HepG2 (cell line): ENCODE data around the gene SHFL. TPM values are rescaled to one million over a fixed set of nuclear protein-coding genes. Genes with fewer than 3 reads are reported as not detected.
A peak's percentile ranks its signal among the peaks of the same experiment; 100 is the strongest.

Experiments used
- EEA1 ChIP-seq: sonication (generic); formaldehyde crosslinking; IDR thresholded peaks from 2 replicates; pipeline ENCODE4 v1.5.1; 2020; ENCODE audit warnings: mild to moderate bottlenecking, missing genetic modification reagents, borderline replicate concordance
- HOXD1 ChIP-seq: sonication (generic); formaldehyde crosslinking; IDR thresholded peaks from 2 replicates; pipeline ENCODE4 v1.5.0; 2020; ENCODE audit warnings: missing genetic modification reagents
- U2AF1 ChIP-seq: fragments of 200-400 bp; formaldehyde crosslinking; optimal IDR thresholded peaks from 2 replicates; pipeline ENCODE3; 2017; ENCODE audit warnings: mild to moderate bottlenecking, low read depth, low read length
- XRCC5 ChIP-seq: fragments of 200-400 bp; formaldehyde crosslinking; optimal IDR thresholded peaks from 2 replicates; pipeline ENCODE3; 2017; ENCODE audit warnings: mild to moderate bottlenecking, low read length
- ZNF816 ChIP-seq: sonication (generic); formaldehyde crosslinking; IDR thresholded peaks from 2 replicates; pipeline ENCODE4 v1.8.0; 2022; ENCODE audit warnings: missing genetic modification reagents, mild to moderate bottlenecking, borderline replicate concordance
- ZNF879 ChIP-seq: sonication (generic); formaldehyde crosslinking; IDR thresholded peaks from 2 replicates; pipeline ENCODE4 v1.8.1; 2023; ENCODE audit warnings: missing genetic modification reagents
- polyA plus RNA-seq, 8 experiments: library from polyadenylated mRNA; depleted of rRNA in 3 of 8; stranded (reverse) in 7 of 8; unstranded in 1 of 8; fragments of >200 nt; fragmentation: Illumina TruSeq in 4 of 8; extraction: Trizol in 4 of 8; gene quantifications; 2 replicates each; pipeline versions ENCODE4 v1.2.1 to v1.2.3, GENCODE V29; 2011 to 2016; ENCODE audit warnings: low read depth in 4 of 8, missing spikeins in 1 of 8, mixed read lengths in 1 of 8; ENCODE audit not compliant: insufficient read depth in 1 of 8
- total RNA-seq, 5 experiments: library from RNA; depleted of rRNA; stranded (reverse); fragments of >200 nt; fragmentation: Illumina TruSeq; extraction: Trizol; gene quantifications; 2 replicates each; pipeline ENCODE4 v1.2.3, GENCODE V29; 2016; ENCODE audit warnings: low read depth in 1 of 5
- TF ChIP-seq, protein P1 (sequence below): sonication (generic); formaldehyde crosslinking; IDR thresholded peaks from 2 replicates; pipeline ENCODE4 v1.8.0; 2022; ENCODE audit warnings: missing genetic modification reagents, mild to moderate bottlenecking, inconsistent platforms, borderline replicate concordance
- TF ChIP-seq, protein P2 (sequence below): sonication (generic); formaldehyde crosslinking; IDR thresholded peaks from 2 replicates; pipeline ENCODE4 v1.9.0; 2021; ENCODE audit warnings: mild to moderate bottlenecking, missing genetic modification reagents
- TF ChIP-seq, protein P3 (sequence below), 2 experiments: sonication (generic) in 1 of 2; formaldehyde crosslinking in 1 of 2; IDR thresholded peaks; 2 replicates each; pipeline versions ENCODE4 v1.4.0 to v1.6.1; 2016 to 2020; ENCODE audit warnings: borderline replicate concordance in 1 of 2, low read depth in 1 of 2, mild to moderate bottlenecking in 1 of 2, missing genetic modification reagents in 1 of 2
- TF ChIP-seq, protein P4 (sequence below): sonication (generic); formaldehyde crosslinking; IDR thresholded peaks from 2 replicates; pipeline ENCODE4 v1.5.1; 2020; ENCODE audit warnings: mild to moderate bottlenecking, missing genetic modification reagents
- TF ChIP-seq, protein P5 (sequence below): IDR thresholded peaks from 2 replicates; pipeline ENCODE4 v1.6.1; 2016; ENCODE audit warnings: missing compliant biosample characterization, missing genetic modification reagents, borderline replicate concordance

The SHFL gene
- total and polyA plus RNA-seq, 2 of the 13 experiments (the other 11 are each of a cell fraction or from before 2014, with no cell fraction given) = 12.3 to 36.4 TPM

DNA sequence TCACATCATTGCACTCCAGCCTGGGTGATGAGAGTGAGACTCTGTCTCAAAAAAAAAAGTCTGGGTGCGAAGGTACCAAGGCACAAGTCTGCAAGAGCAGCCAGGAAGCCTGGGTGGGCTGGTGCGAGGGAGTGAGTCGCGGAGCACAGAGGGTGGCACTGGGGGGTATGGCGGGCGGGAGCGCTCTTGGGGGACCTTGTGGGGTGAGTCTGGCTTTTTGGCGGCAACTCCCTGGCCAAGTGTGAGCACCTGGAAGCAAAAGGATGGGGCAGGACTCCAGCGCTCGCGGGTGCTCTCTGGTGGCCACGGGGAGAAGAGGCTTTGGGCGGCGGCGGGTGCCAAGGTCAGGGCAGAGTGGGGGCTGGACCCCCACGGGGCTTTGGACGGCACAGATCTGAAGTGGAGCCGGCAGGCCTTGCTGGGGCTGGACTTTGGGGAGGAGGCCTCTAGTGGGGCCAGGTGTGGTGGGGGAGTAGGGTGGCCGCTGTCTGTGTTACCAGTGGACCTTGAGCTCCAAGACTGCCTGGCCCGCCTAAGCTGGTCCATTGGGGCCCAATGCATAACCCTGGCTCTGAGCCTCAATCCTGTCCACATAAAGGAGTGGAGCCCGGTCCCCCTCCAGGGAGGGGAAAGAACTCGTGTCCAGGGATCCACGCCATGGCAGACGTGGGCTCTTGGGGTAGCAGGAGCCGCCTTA lies 26.9 kb downstream of the SHFL start (continued):
- TF ChIP-seq, protein P1, sequence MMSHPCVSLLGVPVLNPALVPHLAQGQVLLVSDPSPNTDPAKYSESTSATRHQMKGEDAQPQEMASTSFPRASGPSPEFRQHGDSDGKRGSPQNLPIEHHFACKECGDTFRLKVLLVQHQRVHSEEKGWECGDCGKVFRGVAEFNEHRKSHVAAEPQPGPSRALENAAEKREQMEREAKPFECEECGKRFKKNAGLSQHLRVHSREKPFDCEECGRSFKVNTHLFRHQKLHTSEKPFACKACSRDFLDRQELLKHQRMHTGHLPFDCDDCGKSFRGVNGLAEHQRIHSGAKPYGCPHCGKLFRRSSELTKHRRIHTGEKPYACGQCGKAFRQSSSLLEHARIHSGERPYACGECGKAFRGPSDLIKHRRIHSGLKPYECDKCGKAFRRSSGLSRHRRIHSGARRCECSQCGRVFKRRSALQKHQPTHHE (CRISPR knock-in tag) = no peak
- TF ChIP-seq, protein P2, sequence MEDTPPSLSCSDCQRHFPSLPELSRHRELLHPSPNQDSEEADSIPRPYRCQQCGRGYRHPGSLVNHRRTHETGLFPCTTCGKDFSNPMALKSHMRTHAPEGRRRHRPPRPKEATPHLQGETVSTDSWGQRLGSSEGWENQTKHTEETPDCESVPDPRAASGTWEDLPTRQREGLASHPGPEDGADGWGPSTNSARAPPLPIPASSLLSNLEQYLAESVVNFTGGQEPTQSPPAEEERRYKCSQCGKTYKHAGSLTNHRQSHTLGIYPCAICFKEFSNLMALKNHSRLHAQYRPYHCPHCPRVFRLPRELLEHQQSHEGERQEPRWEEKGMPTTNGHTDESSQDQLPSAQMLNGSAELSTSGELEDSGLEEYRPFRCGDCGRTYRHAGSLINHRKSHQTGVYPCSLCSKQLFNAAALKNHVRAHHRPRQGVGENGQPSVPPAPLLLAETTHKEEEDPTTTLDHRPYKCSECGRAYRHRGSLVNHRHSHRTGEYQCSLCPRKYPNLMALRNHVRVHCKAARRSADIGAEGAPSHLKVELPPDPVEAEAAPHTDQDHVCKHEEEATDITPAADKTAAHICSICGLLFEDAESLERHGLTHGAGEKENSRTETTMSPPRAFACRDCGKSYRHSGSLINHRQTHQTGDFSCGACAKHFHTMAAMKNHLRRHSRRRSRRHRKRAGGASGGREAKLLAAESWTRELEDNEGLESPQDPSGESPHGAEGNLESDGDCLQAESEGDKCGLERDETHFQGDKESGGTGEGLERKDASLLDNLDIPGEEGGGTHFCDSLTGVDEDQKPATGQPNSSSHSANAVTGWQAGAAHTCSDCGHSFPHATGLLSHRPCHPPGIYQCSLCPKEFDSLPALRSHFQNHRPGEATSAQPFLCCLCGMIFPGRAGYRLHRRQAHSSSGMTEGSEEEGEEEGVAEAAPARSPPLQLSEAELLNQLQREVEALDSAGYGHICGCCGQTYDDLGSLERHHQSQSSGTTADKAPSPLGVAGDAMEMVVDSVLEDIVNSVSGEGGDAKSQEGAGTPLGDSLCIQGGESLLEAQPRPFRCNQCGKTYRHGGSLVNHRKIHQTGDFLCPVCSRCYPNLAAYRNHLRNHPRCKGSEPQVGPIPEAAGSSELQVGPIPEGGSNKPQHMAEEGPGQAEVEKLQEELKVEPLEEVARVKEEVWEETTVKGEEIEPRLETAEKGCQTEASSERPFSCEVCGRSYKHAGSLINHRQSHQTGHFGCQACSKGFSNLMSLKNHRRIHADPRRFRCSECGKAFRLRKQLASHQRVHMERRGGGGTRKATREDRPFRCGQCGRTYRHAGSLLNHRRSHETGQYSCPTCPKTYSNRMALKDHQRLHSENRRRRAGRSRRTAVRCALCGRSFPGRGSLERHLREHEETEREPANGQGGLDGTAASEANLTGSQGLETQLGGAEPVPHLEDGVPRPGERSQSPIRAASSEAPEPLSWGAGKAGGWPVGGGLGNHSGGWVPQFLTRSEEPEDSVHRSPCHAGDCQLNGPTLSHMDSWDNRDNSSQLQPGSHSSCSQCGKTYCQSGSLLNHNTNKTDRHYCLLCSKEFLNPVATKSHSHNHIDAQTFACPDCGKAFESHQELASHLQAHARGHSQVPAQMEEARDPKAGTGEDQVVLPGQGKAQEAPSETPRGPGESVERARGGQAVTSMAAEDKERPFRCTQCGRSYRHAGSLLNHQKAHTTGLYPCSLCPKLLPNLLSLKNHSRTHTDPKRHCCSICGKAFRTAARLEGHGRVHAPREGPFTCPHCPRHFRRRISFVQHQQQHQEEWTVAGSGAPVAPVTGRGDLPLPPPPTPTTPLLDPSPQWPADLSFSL (CRISPR knock-in tag) = no peak
- no peak for TF ChIP-seq EEA1 (CRISPR knock-in tag)
- TF ChIP-seq, protein P3, sequence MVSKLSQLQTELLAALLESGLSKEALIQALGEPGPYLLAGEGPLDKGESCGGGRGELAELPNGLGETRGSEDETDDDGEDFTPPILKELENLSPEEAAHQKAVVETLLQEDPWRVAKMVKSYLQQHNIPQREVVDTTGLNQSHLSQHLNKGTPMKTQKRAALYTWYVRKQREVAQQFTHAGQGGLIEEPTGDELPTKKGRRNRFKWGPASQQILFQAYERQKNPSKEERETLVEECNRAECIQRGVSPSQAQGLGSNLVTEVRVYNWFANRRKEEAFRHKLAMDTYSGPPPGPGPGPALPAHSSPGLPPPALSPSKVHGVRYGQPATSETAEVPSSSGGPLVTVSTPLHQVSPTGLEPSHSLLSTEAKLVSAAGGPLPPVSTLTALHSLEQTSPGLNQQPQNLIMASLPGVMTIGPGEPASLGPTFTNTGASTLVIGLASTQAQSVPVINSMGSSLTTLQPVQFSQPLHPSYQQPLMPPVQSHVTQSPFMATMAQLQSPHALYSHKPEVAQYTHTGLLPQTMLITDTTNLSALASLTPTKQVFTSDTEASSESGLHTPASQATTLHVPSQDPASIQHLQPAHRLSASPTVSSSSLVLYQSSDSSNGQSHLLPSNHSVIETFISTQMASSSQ (IDR thresholded peaks at IDR 0.05; ENCODE audit: low read depth) = no peak
- TF ChIP-seq, protein P3 (CRISPR knock-in tag; IDR thresholded peaks at IDR 0.05; ENCODE audit: borderline replicate concordance) = no peak
- no peak for TF ChIP-seq ZNF879
- TF ChIP-seq, protein P4, sequence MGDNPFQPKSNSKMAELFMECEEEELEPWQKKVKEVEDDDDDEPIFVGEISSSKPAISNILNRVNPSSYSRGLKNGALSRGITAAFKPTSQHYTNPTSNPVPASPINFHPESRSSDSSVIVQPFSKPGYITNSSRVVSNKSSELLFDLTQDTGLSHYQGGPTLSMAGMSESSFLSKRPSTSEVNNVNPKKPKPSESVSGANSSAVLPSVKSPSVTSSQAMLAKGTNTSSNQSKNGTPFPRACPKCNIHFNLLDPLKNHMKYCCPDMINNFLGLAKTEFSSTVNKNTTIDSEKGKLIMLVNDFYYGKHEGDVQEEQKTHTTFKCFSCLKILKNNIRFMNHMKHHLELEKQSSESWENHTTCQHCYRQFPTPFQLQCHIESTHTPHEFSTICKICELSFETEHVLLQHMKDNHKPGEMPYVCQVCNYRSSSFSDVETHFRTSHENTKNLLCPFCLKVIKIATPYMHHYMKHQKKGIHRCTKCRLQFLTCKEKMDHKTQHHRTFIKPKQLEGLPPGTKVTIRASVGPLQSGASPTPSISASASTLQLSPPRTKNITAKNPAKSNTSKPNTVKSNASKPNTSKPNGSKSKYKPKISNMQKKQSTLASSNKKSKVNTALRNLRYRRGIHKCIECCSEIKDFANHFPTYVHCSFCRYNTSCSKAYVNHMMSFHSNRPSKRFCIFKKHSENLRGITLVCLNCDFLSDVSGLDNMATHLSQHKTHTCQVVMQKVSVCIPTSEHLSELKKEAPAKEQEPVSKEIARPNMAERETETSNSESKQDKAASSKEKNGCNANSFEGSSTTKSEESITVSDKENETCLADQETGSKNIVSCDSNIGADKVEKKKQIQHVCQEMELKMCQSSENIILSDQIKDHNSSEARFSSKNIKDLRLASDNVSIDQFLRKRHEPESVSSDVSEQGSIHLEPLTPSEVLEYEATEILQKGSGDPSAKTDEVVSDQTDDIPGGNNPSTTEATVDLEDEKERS = no peak
- TF ChIP-seq, protein P5, sequence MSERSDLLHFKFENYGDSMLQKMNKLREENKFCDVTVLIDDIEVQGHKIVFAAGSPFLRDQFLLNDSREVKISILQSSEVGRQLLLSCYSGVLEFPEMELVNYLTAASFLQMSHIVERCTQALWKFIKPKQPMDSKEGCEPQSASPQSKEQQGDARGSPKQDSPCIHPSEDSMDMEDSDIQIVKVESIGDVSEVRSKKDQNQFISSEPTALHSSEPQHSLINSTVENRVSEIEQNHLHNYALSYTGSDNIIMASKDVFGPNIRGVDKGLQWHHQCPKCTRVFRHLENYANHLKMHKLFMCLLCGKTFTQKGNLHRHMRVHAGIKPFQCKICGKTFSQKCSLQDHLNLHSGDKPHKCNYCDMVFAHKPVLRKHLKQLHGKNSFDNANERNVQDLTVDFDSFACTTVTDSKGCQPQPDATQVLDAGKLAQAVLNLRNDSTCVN (CRISPR knock-in tag) = no peak
- no peak for TF ChIP-seq U2AF1
- peak; percentile 25 for TF ChIP-seq XRCC5
- no peak for TF ChIP-seq HOXD1
- TF ChIP-seq ZNF816 = no peak
